Measurements from ENCODE around the gene CHGA. TPM values are rescaled to one million over a fixed set of nuclear protein-coding genes. Genes with fewer than 3 reads are reported as not detected.

Gene CHGA
- total RNA-seq, result not detected

- H3K36me3 Mint-ChIP-seq (ENCODE audit: low read depth), result no peaks in the 10 kb centered on the region
- no peak within 1 kb of the TSS for H3K27ac Mint-ChIP-seq
- no peak within 1 kb of the TSS for H3K4me3 Mint-ChIP-seq
- peaks cover 23% of the 10 kb centered on the region for H3K27me3 Mint-ChIP-seq
- ATAC-seq (replicated peaks), result no peak
- H3K9me3 Mint-ChIP-seq, result no peaks in the 10 kb centered on the region
- H3K4me1 Mint-ChIP-seq, result no peaks in the 10 kb centered on the region
These were observed at the start of gene CHGA for GRCh38 chr14:92922883-92923743. TSS of gene CHGA (plus strand) at chr14:92923150. CDS start at chr14:92923360, 210 bp downstream.

- Mint-ChIP-seq H3K36me3 (ENCODE audit: low read depth) (no peaks in the 10 kb centered on the region), H3K27me3 (peaks cover 33% of the 10 kb centered on the region), H3K4me3 (no peak overlapping the region), H3K27ac (no peak overlapping the region), H3K4me1 (no peaks in the 10 kb centered on the region), H3K9me3 (no peaks in the 10 kb centered on the region)
- ATAC-seq (replicated peaks), result no peak
These were observed 47.8 kb upstream of the CHGA start for GRCh38 chr14:92874962-92875661.

- H3K9me3 Mint-ChIP-seq, result no peaks in the 10 kb centered on the region
- peaks cover 46% of the 10 kb centered on the region for H3K27me3 Mint-ChIP-seq
- H3K4me1 Mint-ChIP-seq, result no peaks in the 10 kb centered on the region
- no peak for ATAC-seq (replicated peaks)
- H3K4me3 Mint-ChIP-seq, result no peak overlapping the region
- no peak overlapping the region for H3K27ac Mint-ChIP-seq
- H3K36me3 Mint-ChIP-seq (ENCODE audit: low read depth), result no peaks in the 10 kb centered on the region
These were observed 45.1 kb upstream of the CHGA start for GRCh38 chr14:92877757-92878431.

GRCh38 chr14:92880351-92880750 lies 42.6 kb upstream of the CHGA start:
- H3K36me3 Mint-ChIP-seq (ENCODE audit: low read depth), result no peaks in the 10 kb centered on the region
- peaks cover 48% of the 10 kb centered on the region for H3K27me3 Mint-ChIP-seq
- H3K27ac Mint-ChIP-seq, result no peak overlapping the region
- no peaks in the 10 kb centered on the region for H3K4me1 Mint-ChIP-seq
- ATAC-seq (replicated peaks), result no peak
- no peaks in the 10 kb centered on the region for H3K9me3 Mint-ChIP-seq
- H3K4me3 Mint-ChIP-seq, result no peak overlapping the region

- Mint-ChIP-seq H3K27ac (no peak overlapping the region), H3K9me3 (no peaks in the 10 kb centered on the region), H3K4me3 (no peak overlapping the region), H3K27me3 (peaks cover 53% of the 10 kb centered on the region), H3K36me3 (ENCODE audit: low read depth) (no peaks in the 10 kb centered on the region), H3K4me1 (no peaks in the 10 kb centered on the region)
- no peak for ATAC-seq (replicated peaks)
These were observed 42.1 kb upstream of the CHGA start for GRCh38 chr14:92880851-92881250.

GRCh38 chr14:92883066-92883465 lies 39.9 kb upstream of the CHGA start:
- H3K4me1 Mint-ChIP-seq, result no peaks in the 10 kb centered on the region
- H3K27me3 Mint-ChIP-seq, result peaks cover 47% of the 10 kb centered on the region
- H3K4me3 Mint-ChIP-seq, result no peak overlapping the region
- no peaks in the 10 kb centered on the region for H3K36me3 Mint-ChIP-seq (ENCODE audit: low read depth)
- no peak overlapping the region for H3K27ac Mint-ChIP-seq
- no peak for ATAC-seq (replicated peaks)
- H3K9me3 Mint-ChIP-seq, result peaks cover 4% of the 10 kb centered on the region

GRCh38 chr14:92884410-92884809 lies 38.5 kb upstream of the CHGA start:
- ATAC-seq (replicated peaks), result no peak
- no peaks in the 10 kb centered on the region for H3K4me1 Mint-ChIP-seq
- peaks cover 49% of the 10 kb centered on the region for H3K27me3 Mint-ChIP-seq
- H3K36me3 Mint-ChIP-seq (ENCODE audit: low read depth), result no peaks in the 10 kb centered on the region
- no peak overlapping the region for H3K27ac Mint-ChIP-seq
- peaks cover 4% of the 10 kb centered on the region for H3K9me3 Mint-ChIP-seq
- H3K4me3 Mint-ChIP-seq, result no peak overlapping the region

GRCh38 chr14:92885279-92886061 lies 37.5 kb upstream of the CHGA start:
- no peaks in the 10 kb centered on the region for H3K4me1 Mint-ChIP-seq
- no peak overlapping the region for H3K27ac Mint-ChIP-seq
- no peak for ATAC-seq (replicated peaks)
- no peaks in the 10 kb centered on the region for H3K36me3 Mint-ChIP-seq (ENCODE audit: low read depth)
- no peak overlapping the region for H3K4me3 Mint-ChIP-seq
- peaks cover 4% of the 10 kb centered on the region for H3K9me3 Mint-ChIP-seq
- H3K27me3 Mint-ChIP-seq, result peaks cover 46% of the 10 kb centered on the region

GRCh38 chr14:92886337-92886736 lies 36.6 kb upstream of the CHGA start:
- ATAC-seq (replicated peaks), result no peak
- H3K27me3 Mint-ChIP-seq, result peaks cover 38% of the 10 kb centered on the region

GRCh38 chr14:92887157-92887556 lies 35.8 kb upstream of the CHGA start:
- H3K27me3 Mint-ChIP-seq, result peaks cover 33% of the 10 kb centered on the region
- no peak overlapping the region for H3K4me3 Mint-ChIP-seq
- ATAC-seq (replicated peaks), result no peak
- no peaks in the 10 kb centered on the region for H3K36me3 Mint-ChIP-seq (ENCODE audit: low read depth)
- H3K4me1 Mint-ChIP-seq, result no peaks in the 10 kb centered on the region
- peaks cover 4% of the 10 kb centered on the region for H3K9me3 Mint-ChIP-seq
- H3K27ac Mint-ChIP-seq, result no peak overlapping the region

More at GRCh38 chr14:92886337-92886736, 36.6 kb upstream of the CHGA start:
- H3K4me3 Mint-ChIP-seq, result no peak overlapping the region
- H3K27ac Mint-ChIP-seq, result no peak overlapping the region
- no peaks in the 10 kb centered on the region for H3K4me1 Mint-ChIP-seq
- peaks cover 4% of the 10 kb centered on the region for H3K9me3 Mint-ChIP-seq
- no peaks in the 10 kb centered on the region for H3K36me3 Mint-ChIP-seq (ENCODE audit: low read depth)

GRCh38 chr14:92888896-92889295 lies 34.1 kb upstream of the CHGA start:
- H3K4me1 Mint-ChIP-seq, result no peaks in the 10 kb centered on the region
- ATAC-seq (replicated peaks), result no peak
- no peak overlapping the region for H3K27ac Mint-ChIP-seq
- H3K27me3 Mint-ChIP-seq, result peaks cover 33% of the 10 kb centered on the region
- H3K9me3 Mint-ChIP-seq, result peaks cover 9% of the 10 kb centered on the region
- H3K4me3 Mint-ChIP-seq, result no peak overlapping the region
- H3K36me3 Mint-ChIP-seq (ENCODE audit: low read depth), result no peaks in the 10 kb centered on the region

- H3K27ac Mint-ChIP-seq, result no peak overlapping the region
- no peak overlapping the region for H3K4me3 Mint-ChIP-seq
- H3K27me3 Mint-ChIP-seq, result peaks cover 21% of the 10 kb centered on the region
- no peak for ATAC-seq (replicated peaks)
- H3K36me3 Mint-ChIP-seq (ENCODE audit: low read depth), result no peaks in the 10 kb centered on the region
- peaks cover 9% of the 10 kb centered on the region for H3K9me3 Mint-ChIP-seq
- no peaks in the 10 kb centered on the region for H3K4me1 Mint-ChIP-seq
These were observed 31.9 kb upstream of the CHGA start for GRCh38 chr14:92890830-92891588.

GRCh38 chr14:92892589-92892988 lies 30.4 kb upstream of the CHGA start:
- peaks cover 5% of the 10 kb centered on the region for H3K9me3 Mint-ChIP-seq
- no peak overlapping the region for H3K4me3 Mint-ChIP-seq
- peak; percentile 85 for ATAC-seq (replicated peaks)
- no peak overlapping the region for H3K27ac Mint-ChIP-seq
- H3K36me3 Mint-ChIP-seq (ENCODE audit: low read depth), result no peaks in the 10 kb centered on the region
- peaks cover 20% of the 10 kb centered on the region for H3K27me3 Mint-ChIP-seq
- H3K4me1 Mint-ChIP-seq, result no peaks in the 10 kb centered on the region

Measured in activated T-helper 17 cell treated with anti-CD3 and anti-CD28 coated beads, Interleukin-2, amount 50 U/mL, for 72 hours (primary cell).